ENCODE results near the gene HTR1D.

The HTR1D gene

DNA sequence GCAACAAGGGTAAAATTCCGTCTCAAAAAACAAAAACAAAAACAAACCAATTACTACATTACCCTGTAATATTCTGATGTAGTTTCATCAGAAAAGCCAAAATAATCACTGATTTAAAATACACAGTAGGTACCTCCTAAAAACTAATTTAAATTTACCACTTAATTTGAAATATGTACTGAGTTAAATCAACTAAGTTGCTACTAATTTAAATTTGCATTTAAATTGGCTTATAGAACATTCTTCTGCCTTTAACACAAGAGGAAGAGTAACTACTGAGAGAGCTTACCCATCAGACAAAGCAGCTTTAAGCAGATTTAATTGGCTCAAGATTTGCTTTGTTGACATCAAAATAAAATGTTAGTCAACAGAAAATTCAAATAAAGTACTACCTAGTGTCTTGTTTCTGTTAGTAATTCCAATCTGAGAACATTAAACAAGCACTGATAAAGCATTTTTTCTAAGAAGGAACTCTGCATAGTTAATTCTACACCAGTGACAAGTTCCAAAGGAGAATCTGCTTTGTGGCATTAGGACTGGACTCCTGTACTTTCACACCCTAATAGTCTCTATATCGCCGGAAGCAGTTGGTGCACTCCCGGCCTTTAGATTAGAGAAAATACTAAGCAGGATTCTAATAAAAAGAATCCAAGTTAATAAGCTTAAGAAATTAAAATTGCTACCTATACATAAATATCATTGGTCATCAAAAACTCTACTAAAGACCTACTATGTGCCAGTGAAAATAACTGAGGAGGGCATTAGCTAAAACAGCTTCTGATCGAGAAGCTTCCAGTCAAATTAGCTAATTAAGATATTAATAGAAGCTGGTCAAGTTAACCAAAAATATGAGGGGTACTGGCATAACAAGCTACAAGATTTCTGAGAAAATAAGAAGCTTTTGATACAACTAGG lies 57.1 kb downstream of the HTR1D start:
- Mint-ChIP-seq H3K36me3 (ENCODE audit: low read depth) (no peaks in the 10 kb centered on the region), H3K4me1 (peaks cover 5% of the 10 kb centered on the region), H3K4me3 (no peak overlapping the region), H3K27ac (no peak overlapping the region), H3K9me3 (no peaks in the 10 kb centered on the region), H3K27me3 (no peaks in the 10 kb centered on the region)
- no peak for DNase-seq
- no peak for ATAC-seq

DNA sequence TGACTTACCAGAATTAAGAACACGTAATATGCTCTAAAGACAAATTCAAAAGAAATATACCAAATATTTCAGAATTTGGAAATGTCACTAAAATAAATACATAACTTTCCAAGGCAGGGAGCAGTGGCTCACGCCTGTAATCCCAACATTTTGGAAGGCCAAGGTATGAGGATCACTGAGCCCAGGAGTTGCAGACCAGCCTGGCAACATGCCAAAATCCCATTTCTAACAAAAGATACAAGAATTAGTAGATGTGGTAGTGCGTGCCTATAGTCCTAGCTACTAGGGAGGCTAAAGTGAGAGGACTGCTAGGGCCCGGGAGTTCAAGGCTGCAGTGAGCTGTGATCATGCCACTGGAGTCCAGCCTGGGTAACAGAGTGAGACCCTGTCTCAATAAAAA lies 60.4 kb downstream of the HTR1D start:
- peaks cover 3% of the 10 kb centered on the region for H3K4me1 Mint-ChIP-seq
- DNase-seq (no peak), ATAC-seq (no peak)
- no peak overlapping the region for H3K27ac Mint-ChIP-seq
- no peaks in the 10 kb centered on the region for H3K9me3 Mint-ChIP-seq
- no peaks in the 10 kb centered on the region for H3K27me3 Mint-ChIP-seq
- no peak overlapping the region for H3K4me3 Mint-ChIP-seq
- H3K36me3 Mint-ChIP-seq (ENCODE audit: low read depth): no peaks in the 10 kb centered on the region

DNA sequence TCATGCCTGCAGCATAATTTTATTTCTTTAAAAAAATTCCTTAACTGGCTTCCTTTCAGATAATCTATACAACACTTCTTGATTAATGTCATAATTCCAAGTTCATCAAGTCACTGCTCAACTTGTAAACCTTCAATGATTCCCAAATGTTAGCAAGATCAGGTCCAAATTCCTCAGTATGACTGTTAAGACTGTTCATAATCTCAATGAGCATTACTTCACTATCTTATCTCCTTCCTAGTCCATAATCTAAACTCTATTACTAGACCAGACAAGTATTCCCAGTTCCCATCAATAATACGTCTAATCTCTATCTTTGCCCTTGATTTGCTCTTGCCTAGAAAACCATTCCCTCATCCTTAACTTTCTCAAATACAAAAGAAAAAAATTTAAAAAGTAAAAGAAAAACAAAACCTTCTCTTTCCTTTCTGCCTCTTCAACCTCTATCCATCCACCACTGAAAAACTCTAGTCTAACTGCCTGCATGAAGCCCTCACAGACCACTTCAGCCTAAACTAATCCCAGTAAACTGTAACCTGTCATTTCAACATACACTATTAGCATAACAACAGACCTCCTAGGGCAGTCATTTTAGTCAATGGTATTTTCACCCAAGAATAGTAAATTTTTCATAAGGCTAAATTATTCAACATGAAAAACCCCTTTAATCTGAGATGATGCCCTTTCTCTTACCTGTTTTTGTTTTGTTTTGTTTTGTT lies 64.2 kb downstream of the HTR1D start:
- DNase-seq: no peak
- H3K27ac Mint-ChIP-seq: no peak overlapping the region
- H3K4me3 Mint-ChIP-seq: no peak overlapping the region
- H3K9me3 Mint-ChIP-seq: no peaks in the 10 kb centered on the region
- ATAC-seq: no peak
- H3K4me1 Mint-ChIP-seq: peaks cover 15% of the 10 kb centered on the region
- no peaks in the 10 kb centered on the region for H3K36me3 Mint-ChIP-seq (ENCODE audit: low read depth)
- no peaks in the 10 kb centered on the region for H3K27me3 Mint-ChIP-seq

DNA sequence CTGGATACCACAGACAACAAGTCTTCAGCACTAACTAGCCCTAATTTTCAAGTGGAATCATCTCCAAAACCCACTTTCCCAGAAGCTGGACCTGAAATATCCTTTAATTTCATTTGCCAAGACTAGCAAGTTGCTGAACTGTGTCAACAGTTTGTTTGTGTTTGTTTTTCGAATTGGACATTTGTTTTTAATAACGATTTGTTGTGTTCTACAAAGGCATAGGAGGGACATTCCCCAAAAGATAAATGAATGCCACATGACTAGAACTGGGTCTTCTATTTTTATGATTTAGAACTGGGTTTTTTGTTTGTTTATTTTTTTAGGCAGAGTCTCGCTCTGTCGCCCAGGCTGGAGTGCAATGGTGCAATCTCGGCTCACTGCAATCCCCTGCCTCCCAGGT lies 66.6 kb downstream of the HTR1D start:
- H3K36me3 Mint-ChIP-seq (ENCODE audit: low read depth): peaks cover 3% of the 10 kb centered on the region
- no peaks in the 10 kb centered on the region for H3K9me3 Mint-ChIP-seq
- peaks cover 18% of the 10 kb centered on the region for H3K4me1 Mint-ChIP-seq
- ATAC-seq: no peak
- no peaks in the 10 kb centered on the region for H3K27me3 Mint-ChIP-seq
- no peak for DNase-seq
- no peak overlapping the region for H3K4me3 Mint-ChIP-seq
- no peak overlapping the region for H3K27ac Mint-ChIP-seq

DNA sequence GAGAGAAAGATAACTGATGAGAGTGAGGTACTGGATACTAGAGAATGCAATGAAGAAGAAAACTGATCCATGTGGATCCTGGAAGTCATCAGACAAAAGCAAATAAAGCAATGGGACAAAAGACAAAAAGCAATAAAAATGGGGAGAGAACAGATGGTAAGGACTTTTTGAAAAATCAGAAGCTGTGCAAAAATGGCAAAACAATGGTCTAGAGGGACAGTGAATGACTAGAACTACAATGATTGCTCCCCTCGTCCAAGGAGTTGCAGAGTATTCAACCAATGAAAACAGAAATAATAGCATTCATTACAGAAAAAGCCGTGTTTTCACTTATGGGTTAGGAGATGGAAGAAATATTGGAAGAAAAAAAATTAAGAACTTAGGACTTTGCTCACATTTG lies 67.2 kb downstream of the HTR1D start:
- no peak overlapping the region for H3K4me3 Mint-ChIP-seq
- no peak for DNase-seq
- no peaks in the 10 kb centered on the region for H3K9me3 Mint-ChIP-seq
- no peak for ATAC-seq
- no peak overlapping the region for H3K27ac Mint-ChIP-seq
- H3K27me3 Mint-ChIP-seq: no peaks in the 10 kb centered on the region
- H3K4me1 Mint-ChIP-seq: peaks cover 18% of the 10 kb centered on the region
- H3K36me3 Mint-ChIP-seq (ENCODE audit: low read depth): peaks cover 3% of the 10 kb centered on the region

DNA sequence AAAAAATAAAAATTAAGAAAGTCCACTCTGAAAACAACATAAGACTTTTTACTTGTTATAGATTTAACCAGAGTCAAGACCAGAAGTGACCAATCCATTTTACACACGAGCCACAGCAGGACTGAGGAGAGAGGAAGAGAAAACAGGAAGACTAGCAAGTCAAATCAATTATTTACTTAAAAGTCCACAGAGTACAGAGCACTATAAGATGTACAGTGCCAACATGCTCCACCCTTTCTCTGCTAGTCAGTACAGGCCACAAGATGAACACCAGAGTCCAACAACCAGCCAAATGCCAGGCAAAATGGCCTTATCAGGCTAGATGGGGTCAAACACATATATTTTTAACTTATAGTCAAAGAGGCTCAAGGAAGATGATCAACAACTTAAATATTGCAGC lies 68.2 kb downstream of the HTR1D start:
- H3K4me3 Mint-ChIP-seq: no peak overlapping the region
- no peaks in the 10 kb centered on the region for H3K9me3 Mint-ChIP-seq
- no peak for ATAC-seq
- H3K36me3 Mint-ChIP-seq (ENCODE audit: low read depth): peaks cover 3% of the 10 kb centered on the region
- peaks cover 18% of the 10 kb centered on the region for H3K4me1 Mint-ChIP-seq
- H3K27me3 Mint-ChIP-seq: no peaks in the 10 kb centered on the region
- no peak overlapping the region for H3K27ac Mint-ChIP-seq
- no peak for DNase-seq

DNA sequence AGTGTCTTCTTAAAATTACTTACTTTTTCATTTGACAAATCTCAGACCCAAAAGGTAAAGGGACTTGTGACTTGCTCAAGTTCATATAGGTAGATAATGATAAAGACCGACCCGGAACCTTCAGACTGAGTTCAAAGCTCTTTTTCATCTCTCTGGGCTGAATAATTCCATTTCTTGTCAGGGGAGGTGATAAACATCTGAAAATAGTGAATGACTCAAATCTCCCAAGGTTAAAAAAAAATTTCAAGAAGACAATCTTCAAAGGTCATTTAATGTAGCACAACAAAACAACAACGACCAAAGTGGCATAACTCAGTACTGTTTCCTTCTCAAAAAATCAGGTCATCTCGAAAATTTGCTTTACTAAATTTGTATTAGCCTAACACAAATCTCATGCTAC lies 69.2 kb downstream of the HTR1D start:
- Mint-ChIP-seq H3K27me3 (no peaks in the 10 kb centered on the region), H3K27ac (peak overlapping the region; percentile 75), H3K4me1 (peaks cover 18% of the 10 kb centered on the region), H3K9me3 (no peaks in the 10 kb centered on the region), H3K4me3 (peak overlapping the region; percentile 30), H3K36me3 (ENCODE audit: low read depth) (peaks cover 3% of the 10 kb centered on the region)
- ATAC-seq (peak; percentile 87), DNase-seq (no peak)
